PC-3 (cell line): ENCODE data around the gene SMNDC1. TPM values are rescaled to one million over a fixed set of nuclear protein-coding genes. Genes with fewer than 3 reads are reported as not detected.

Source experiments
- ATAC-seq: fragments of 200-7000 bp; cut with Tn5 transposase; 2 replicates; pipeline ENCODE4 v1.9.1; 2020; ENCODE audit warnings: mild to moderate bottlenecking, moderate library complexity
- BruUV-seq: library from RNA; stranded (reverse); fragments of 400-500 nt; replicated peaks from 2 replicates; lab custom pipeline; 2021; lab: Mats Ljungman, UMichigan
- CTCF ChIA-PET: fragments of 300-600 bp; sonication (Branson Sonifier 250); formaldehyde crosslinking; loops from one replicate; lab custom pipeline; 2022; ENCODE audit warnings: antibody characterized with exemption; lab: Charles Lee
- POLR2A ChIA-PET: fragments of 300-600 bp; sonication (Branson Sonifier 250); formaldehyde crosslinking; loops from one replicate; lab custom pipeline; 2022; ENCODE audit warnings: antibody characterized with exemption; ENCODE audit not compliant: unreplicated experiment; lab: Charles Lee
- DNase-seq: peaks from one replicate; pipeline ENCODE4 v3.0.0-alpha.2; 2015
- H2AFZ ChIP-seq: fragments of 300-600 bp; sonication (generic); 2 replicates; pipeline ENCODE4 v1.6.0; 2016; ENCODE audit warnings: antibody characterized with exemption, low read length
- H3F3A ChIP-seq: fragments of 300-600 bp; sonication (generic); one replicate; pipeline ENCODE4 v1.6.0; 2017; ENCODE audit warnings: antibody characterized with exemption, low read length, control low read depth, mild to moderate bottlenecking; ENCODE audit not compliant: unreplicated experiment
- H3K27ac ChIP-seq: fragments of 300-600 bp; sonication (generic); 2 replicates; pipeline ENCODE4 v1.5.1; 2016; ENCODE audit warnings: mild to moderate bottlenecking, low read length
- H3K27me3 ChIP-seq: fragments of 300-600 bp; sonication (generic); 2 replicates; pipeline ENCODE4 v1.6.1; 2016; ENCODE audit warnings: low read length, mixed read lengths
- H3K36me3 ChIP-seq: fragments of 300-600 bp; sonication (generic); 2 replicates; pipeline ENCODE4 v1.6.1; 2016; ENCODE audit warnings: low read depth, mixed run types, low read length, mixed read lengths
- H3K4me1 ChIP-seq: fragments of 300-600 bp; sonication (generic); 2 replicates; pipeline ENCODE4 v1.5.1; 2016; ENCODE audit warnings: low read length; ENCODE audit not compliant: insufficient read depth
- H3K4me2 ChIP-seq: fragments of 300-600 bp; sonication (generic); 2 replicates; pipeline ENCODE4 v1.6.0; 2016; ENCODE audit warnings: low read length
- H3K4me3 ChIP-seq: fragments of 300-600 bp; sonication (generic); 2 replicates; pipeline ENCODE4 v1.5.1; 2016; ENCODE audit warnings: mild to moderate bottlenecking, low read length, mixed read lengths
- H3K79me2 ChIP-seq: fragments of 300-600 bp; sonication (generic); 2 replicates; pipeline ENCODE4 v1.6.1; 2017; ENCODE audit warnings: low read length, mixed read lengths
- H3K9ac ChIP-seq: fragments of 300-600 bp; sonication (generic); 2 replicates; pipeline ENCODE4 v1.6.0; 2016; ENCODE audit warnings: mild to moderate bottlenecking, low read length
- H3K9me2 ChIP-seq: fragments of 300-600 bp; sonication (generic); replicated peaks from 2 replicates; pipeline ENCODE4 v1.6.1; 2016; ENCODE audit warnings: mixed run types, low read length, mixed read lengths
- H3K9me3 ChIP-seq: fragments of 300-600 bp; sonication (generic); 2 replicates; pipeline ENCODE4 v1.6.1; 2016; ENCODE audit warnings: low read length, mixed read lengths
- H4K20me1 ChIP-seq: fragments of 300-600 bp; sonication (generic); 2 replicates; pipeline ENCODE4 v1.6.1; 2016; ENCODE audit warnings: low read length, mixed read lengths
- CTCF ChIP-seq: fragments of 300-600 bp; sonication (generic); conservative IDR thresholded peaks from 2 replicates; pipeline ENCODE4 v1.5.1; 2017; ENCODE audit warnings: antibody characterized with exemption, low read depth, mild to moderate bottlenecking, low read length
- EZH2 ChIP-seq: fragments of 300-600 bp; sonication (generic); IDR thresholded peaks from one replicate; pipeline ENCODE4 v1.6.1; 2017; ENCODE audit warnings: antibody characterized with exemption, mild to moderate bottlenecking, low read length; ENCODE audit not compliant: unreplicated experiment
- EZH2phosphoT487 ChIP-seq: fragments of 300-600 bp; sonication (generic); IDR thresholded peaks from 2 replicates; pipeline ENCODE4 v1.6.1; 2018; ENCODE audit warnings: mild to moderate bottlenecking, antibody characterized with exemption, low read length, borderline replicate concordance
- intact Hi-C: fragments of 100-400 bp; cut with micrococcal nuclease; formaldehyde crosslinking; loops from 2 replicates; pipeline ENCODE4 v1.9.0; 2023
- total RNA-seq: library from RNA; depleted of rRNA; stranded (reverse); fragments of >200 nt; gene quantifications from 2 replicates; pipeline ENCODE4 v1.2.3, GENCODE V29; 2014

Gene SMNDC1
- total RNA-seq, 1 experiment from 2014 or later, result 16.3 TPM

- no peaks in the 10 kb centered on the region for H3K4me1 ChIP-seq
- no peak overlapping the region for H3K9ac ChIP-seq
- ATAC-seq (no peak), DNase-seq (no peak)
- no peaks in the 10 kb centered on the region for H3K9me2 ChIP-seq
- H3F3A ChIP-seq, result no peaks in the 10 kb centered on the region
- H3K36me3 ChIP-seq, result no peaks in the 10 kb centered on the region
- H2AFZ ChIP-seq, result no peak overlapping the region
- POLR2A ChIA-PET, result no interaction called here
- intact Hi-C loops, result no loop called here
- CTCF ChIA-PET, result no interaction called here
- TF ChIP-seq EZH2phosphoT487, result no peak
- no peak for TF ChIP-seq EZH2
- TF ChIP-seq CTCF, result no peak
- no peaks in the 10 kb centered on the region for H3K27me3 ChIP-seq
- H3K27ac ChIP-seq, result no peak overlapping the region
- H3K79me2 ChIP-seq, result no peaks in the 10 kb centered on the region
- no peak overlapping the region for H3K4me2 ChIP-seq
- no peaks in the 10 kb centered on the region for H3K9me3 ChIP-seq
- H4K20me1 ChIP-seq, result no peaks in the 10 kb centered on the region
- H3K4me3 ChIP-seq, result no peak overlapping the region
- no TSS peak for BruUV-seq
Observed at GRCh38 chr10:110265573-110266193, 39.0 kb downstream of the SMNDC1 start.

- H3F3A ChIP-seq, result no peaks in the 10 kb centered on the region
- no peaks in the 10 kb centered on the region for H3K9me3 ChIP-seq
- POLR2A ChIA-PET, result no interaction called here
- no peaks in the 10 kb centered on the region for H3K4me1 ChIP-seq
- H3K27me3 ChIP-seq, result no peaks in the 10 kb centered on the region
- H3K27ac ChIP-seq, result no peak overlapping the region
- ATAC-seq, result no peak
- H3K36me3 ChIP-seq, result no peaks in the 10 kb centered on the region
- H3K79me2 ChIP-seq, result no peaks in the 10 kb centered on the region
- H2AFZ ChIP-seq, result no peak overlapping the region
- CTCF ChIA-PET, result no interaction called here
- BruUV-seq, result no TSS peak
- H3K4me2 ChIP-seq, result no peak overlapping the region
- no peaks in the 10 kb centered on the region for H3K9me2 ChIP-seq
- no peak for DNase-seq
- no peaks in the 10 kb centered on the region for H4K20me1 ChIP-seq
- intact Hi-C loops, result no loop called here
- no peak overlapping the region for H3K9ac ChIP-seq
- H3K4me3 ChIP-seq, result no peak overlapping the region
- no peak for TF ChIP-seq CTCF
- no peak for TF ChIP-seq EZH2phosphoT487
- no peak for TF ChIP-seq EZH2
Observed at GRCh38 chr10:110263164-110263563, 41.6 kb downstream of the SMNDC1 start.

- H2AFZ ChIP-seq, result no peak overlapping the region
- ATAC-seq (no peak), DNase-seq (no peak)
- no peaks in the 10 kb centered on the region for H3K9me2 ChIP-seq
- no peaks in the 10 kb centered on the region for H3K79me2 ChIP-seq
- H4K20me1 ChIP-seq, result no peaks in the 10 kb centered on the region
- no peaks in the 10 kb centered on the region for H3K4me1 ChIP-seq
- no peaks in the 10 kb centered on the region for H3K27me3 ChIP-seq
- H3F3A ChIP-seq, result no peaks in the 10 kb centered on the region
- H3K4me2 ChIP-seq, result no peak overlapping the region
- BruUV-seq, result no TSS peak
- no peak overlapping the region for H3K9ac ChIP-seq
- TF ChIP-seq EZH2phosphoT487, result no peak
- TF ChIP-seq CTCF, result no peak
- no peak for TF ChIP-seq EZH2
- no peak overlapping the region for H3K4me3 ChIP-seq
- H3K36me3 ChIP-seq, result no peaks in the 10 kb centered on the region
- ChIA-PET POLR2A (no interaction called here), CTCF (interaction anchor here (0.7 kb wide), 1 partner anchor 243 kb away, joined by 6 read pairs; no protein-coding TSS in a partner anchor)
- intact Hi-C loops, result no loop called here
- no peak overlapping the region for H3K27ac ChIP-seq
- H3K9me3 ChIP-seq, result no peaks in the 10 kb centered on the region
Observed at GRCh38 chr10:110260746-110261477, 43.8 kb downstream of the SMNDC1 start.
